Tibial nerve (tissue), 3 donors: ENCODE results near the gene ZNF25.

Experiments
- POLR2A ChIP-seq, 2 donors: fragments of 450-650 bp; IDR thresholded peaks; one replicate each; pipeline ENCODE4 v1.6.1; 2017; ENCODE audit warnings: antibody characterized with exemption in 2 of 2, mild to moderate bottlenecking in 2 of 2, moderate library complexity in 2 of 2
- TF ChIP-seq, protein P1 (sequence below), 5 experiments: fragments of 200-600 bp in 3 of 5; fragments of 450-650 bp in 2 of 5; sonication (generic) in 3 of 5; IDR thresholded peaks; one replicate each; pipeline ENCODE4 v1.5.1; 2016 to 2019; ENCODE audit warnings: antibody characterized with exemption in 5 of 5, mild to moderate bottlenecking in 3 of 5, moderate library complexity in 2 of 5

DNA sequence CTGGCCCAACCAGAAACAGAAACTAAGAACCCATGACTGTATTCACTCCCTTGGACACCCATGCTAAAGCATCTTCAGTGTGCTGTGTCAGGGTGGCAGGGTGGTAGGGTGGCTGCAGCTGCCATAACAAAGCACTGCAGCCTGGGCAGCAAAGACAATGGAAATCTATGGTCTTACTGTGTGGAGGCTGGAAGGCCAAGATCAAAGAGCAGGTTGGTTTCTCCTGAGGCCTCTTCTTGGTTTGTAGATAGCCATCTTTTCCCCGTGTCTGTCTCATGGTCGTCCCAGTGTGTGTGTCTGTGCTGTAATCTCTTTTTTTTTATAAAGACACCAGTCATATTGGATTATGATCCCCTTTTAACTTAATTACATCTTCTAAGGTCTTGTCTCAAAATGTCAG is 15.2 kb upstream of the ZNF25 start:
- TF ChIP-seq, protein P1, sequence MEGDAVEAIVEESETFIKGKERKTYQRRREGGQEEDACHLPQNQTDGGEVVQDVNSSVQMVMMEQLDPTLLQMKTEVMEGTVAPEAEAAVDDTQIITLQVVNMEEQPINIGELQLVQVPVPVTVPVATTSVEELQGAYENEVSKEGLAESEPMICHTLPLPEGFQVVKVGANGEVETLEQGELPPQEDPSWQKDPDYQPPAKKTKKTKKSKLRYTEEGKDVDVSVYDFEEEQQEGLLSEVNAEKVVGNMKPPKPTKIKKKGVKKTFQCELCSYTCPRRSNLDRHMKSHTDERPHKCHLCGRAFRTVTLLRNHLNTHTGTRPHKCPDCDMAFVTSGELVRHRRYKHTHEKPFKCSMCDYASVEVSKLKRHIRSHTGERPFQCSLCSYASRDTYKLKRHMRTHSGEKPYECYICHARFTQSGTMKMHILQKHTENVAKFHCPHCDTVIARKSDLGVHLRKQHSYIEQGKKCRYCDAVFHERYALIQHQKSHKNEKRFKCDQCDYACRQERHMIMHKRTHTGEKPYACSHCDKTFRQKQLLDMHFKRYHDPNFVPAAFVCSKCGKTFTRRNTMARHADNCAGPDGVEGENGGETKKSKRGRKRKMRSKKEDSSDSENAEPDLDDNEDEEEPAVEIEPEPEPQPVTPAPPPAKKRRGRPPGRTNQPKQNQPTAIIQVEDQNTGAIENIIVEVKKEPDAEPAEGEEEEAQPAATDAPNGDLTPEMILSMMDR (IDR thresholded peaks at IDR 0.05) = no peak
- TF ChIP-seq POLR2A (IDR thresholded peaks at IDR 0.05) = no peak
